ENCODE results near the gene PPP1R3E. TPM values are rescaled to one million over a fixed set of nuclear protein-coding genes. Genes with fewer than 3 reads are reported as not detected.
A peak's percentile ranks its signal among the peaks of the same experiment; 100 is the strongest.
"Not testable (repeated sequence)": the region's sequence is repeated elsewhere in the genome, so short reads cannot be mapped to it uniquely, and the experiment has no call there.

The PPP1R3E gene
- total RNA-seq, 6 experiments from 2014 or later = 4.0 to 11.1 (median 8.1) TPM

- Histone ChIP-seq H3K27me3 (no peaks in the 10 kb centered on the region), H3K27ac (peak overlapping the region; percentile 93 to 95 (median 94)), H3K9me3 (no peaks in the 10 kb centered on the region), H3K4me1 (peaks cover 0 to 18% (median 3%) of the 10 kb centered on the region in 4 donors), H3K36me3 (no peaks in the 10 kb centered on the region), H3K4me3 (peak overlapping the region; percentile 83 to 89 (median 83))
- intact Hi-C loops (cut with DNase I) = no loop called here
- peak in 2 of 4 donors; percentile 1 to 4 for ATAC-seq
- WGBS (ENCODE audit: insufficient coverage, low coverage, low lambda C conversion rate, missing lambda C conversion rate) = 29% methylated on average over 8 of the region's 9 CpGs
- no peak for TF ChIP-seq POLR2A (IDR thresholded peaks at IDR 0.05)
- no peak for TF ChIP-seq CTCF (IDR thresholded peaks at IDR 0.05)
- DNase-seq = no peak
Measured at GRCh38 chr14:23284654-23285529, 17.8 kb downstream of the PPP1R3E start.

- 98% methylated on average over 6 of the region's 6 CpGs for WGBS (ENCODE audit: insufficient coverage, low coverage, low lambda C conversion rate, missing lambda C conversion rate)
- peaks cover 0 to 11% (median 0%) of the 10 kb centered on the region in 4 donors for H3K4me1 ChIP-seq
- TF ChIP-seq POLR2A (IDR thresholded peaks at IDR 0.05) (no peak), CTCF (IDR thresholded peaks at IDR 0.05) (no peak)
- no peak for DNase-seq
- H3K36me3 ChIP-seq = no peaks in the 10 kb centered on the region
- H3K27ac ChIP-seq = no peak overlapping the region
- H3K27me3 ChIP-seq = no peaks in the 10 kb centered on the region
- no peaks in the 10 kb centered on the region for H3K9me3 ChIP-seq
- intact Hi-C loops (cut with DNase I) = no loop called here
- no peak overlapping the region for H3K4me3 ChIP-seq
- ATAC-seq = no peak
Measured at GRCh38 chr14:23281247-23281646, 21.4 kb downstream of the PPP1R3E start.

- H3K27ac ChIP-seq; H3K27me3 ChIP-seq; H3K4me3 ChIP-seq; intact Hi-C loops (cut with DNase I); H3K9me3 ChIP-seq; H3K36me3 ChIP-seq; ATAC-seq; H3K4me1 ChIP-seq; DNase-seq: not testable (repeated sequence)
- WGBS (ENCODE audit: insufficient coverage, low coverage, low lambda C conversion rate, missing lambda C conversion rate) = 90% methylated on average over 2 of the region's 6 CpGs
Measured at GRCh38 chr14:23277928-23278327, 24.7 kb downstream of the PPP1R3E start.

GRCh38 chr14:23277189-23277588, 25.5 kb downstream of the PPP1R3E start:
- Histone ChIP-seq H3K4me1 (no peaks in the 10 kb centered on the region), H3K36me3 (no peaks in the 10 kb centered on the region), H3K27me3 (no peaks in the 10 kb centered on the region), H3K4me3 (no peak overlapping the region), H3K27ac (no peak overlapping the region), H3K9me3 (no peaks in the 10 kb centered on the region)
- 72% methylated on average over 3 of the region's 3 CpGs for WGBS (ENCODE audit: insufficient coverage, low coverage, low lambda C conversion rate, missing lambda C conversion rate)
- intact Hi-C loops (cut with DNase I) = no loop called here
- DNase-seq (no peak), ATAC-seq (no peak)
- TF ChIP-seq CTCF (IDR thresholded peaks at IDR 0.05) (no peak), POLR2A (IDR thresholded peaks at IDR 0.05) (no peak)

- intact Hi-C loops (cut with DNase I) = no loop called here
- no peak overlapping the region for H3K27ac ChIP-seq
- WGBS (ENCODE audit: insufficient coverage, low coverage, low lambda C conversion rate, missing lambda C conversion rate) = 83% methylated on average over 1 of the region's 2 CpGs
- H3K4me1 ChIP-seq = no peaks in the 10 kb centered on the region
- no peak overlapping the region for H3K4me3 ChIP-seq
- no peak for DNase-seq
- TF ChIP-seq POLR2A (IDR thresholded peaks at IDR 0.05) (no peak), CTCF (IDR thresholded peaks at IDR 0.05) (no peak)
- no peak for ATAC-seq
- H3K27me3 ChIP-seq = no peaks in the 10 kb centered on the region
- H3K36me3 ChIP-seq = no peaks in the 10 kb centered on the region
- H3K9me3 ChIP-seq = no peaks in the 10 kb centered on the region
Measured at GRCh38 chr14:23275412-23275811, 27.2 kb downstream of the PPP1R3E start.

Measured in right lobe of liver (tissue), 6 donors.